ENCODE measurements around the gene OGDH.

The OGDH gene

GRCh38 chr7:44743750-44744149 is 137.3 kb downstream of the OGDH start:
- DNase-seq = no peak

DNA sequence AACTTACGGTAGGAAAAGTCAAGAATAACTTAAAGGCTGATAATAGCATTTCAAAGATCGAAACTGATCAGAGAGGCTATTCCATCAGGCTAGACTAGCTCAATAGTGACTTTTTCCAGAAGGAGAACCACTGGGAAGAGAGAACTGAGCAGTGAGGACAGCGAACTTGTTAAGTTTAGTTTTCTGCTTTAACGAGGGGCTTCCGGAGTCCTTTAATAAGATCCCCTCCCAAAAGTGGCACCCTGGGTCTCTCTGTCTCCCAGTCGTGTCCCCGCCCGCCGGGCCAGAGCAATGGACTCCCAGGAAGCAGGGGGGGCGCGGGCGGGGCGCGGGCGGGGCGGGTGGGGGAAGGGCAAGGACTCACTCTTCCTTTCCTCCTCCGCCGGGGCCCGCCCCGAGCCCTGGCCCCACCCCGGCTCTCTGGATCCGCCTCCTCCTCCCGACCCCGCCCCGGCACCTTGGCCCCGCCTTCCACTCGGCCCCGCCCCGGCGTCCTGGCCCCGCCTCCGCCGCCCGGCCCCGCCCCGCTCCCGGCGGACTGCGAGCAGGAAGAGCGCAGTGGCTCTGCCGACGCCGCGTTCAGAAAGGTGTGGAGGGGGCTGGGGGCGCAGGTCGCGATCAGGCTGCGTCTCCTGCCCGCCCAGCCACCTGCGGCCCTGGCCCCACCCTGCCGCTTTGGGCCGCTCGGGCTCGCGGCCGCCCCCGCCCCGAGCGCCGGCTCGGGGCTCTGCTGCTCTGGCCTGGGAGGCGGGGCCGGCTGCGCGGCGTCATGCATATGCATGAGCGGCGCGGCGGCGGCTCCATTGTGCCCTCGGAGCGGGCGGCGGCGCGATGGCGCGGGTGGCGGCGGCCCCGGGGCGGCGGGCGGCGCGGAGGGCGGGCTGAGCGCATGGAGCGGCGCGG is 141.9 kb downstream of the OGDH start, which contains the start of gene ZMIZ2:
Gene ZMIZ2 (plus strand): TSS at position 803 of the 903 bp plus-strand sequence. CDS start 7,403 bp downstream, outside the sequence.
- peak; percentile 82 to 97 (median 95) for DNase-seq

DNA sequence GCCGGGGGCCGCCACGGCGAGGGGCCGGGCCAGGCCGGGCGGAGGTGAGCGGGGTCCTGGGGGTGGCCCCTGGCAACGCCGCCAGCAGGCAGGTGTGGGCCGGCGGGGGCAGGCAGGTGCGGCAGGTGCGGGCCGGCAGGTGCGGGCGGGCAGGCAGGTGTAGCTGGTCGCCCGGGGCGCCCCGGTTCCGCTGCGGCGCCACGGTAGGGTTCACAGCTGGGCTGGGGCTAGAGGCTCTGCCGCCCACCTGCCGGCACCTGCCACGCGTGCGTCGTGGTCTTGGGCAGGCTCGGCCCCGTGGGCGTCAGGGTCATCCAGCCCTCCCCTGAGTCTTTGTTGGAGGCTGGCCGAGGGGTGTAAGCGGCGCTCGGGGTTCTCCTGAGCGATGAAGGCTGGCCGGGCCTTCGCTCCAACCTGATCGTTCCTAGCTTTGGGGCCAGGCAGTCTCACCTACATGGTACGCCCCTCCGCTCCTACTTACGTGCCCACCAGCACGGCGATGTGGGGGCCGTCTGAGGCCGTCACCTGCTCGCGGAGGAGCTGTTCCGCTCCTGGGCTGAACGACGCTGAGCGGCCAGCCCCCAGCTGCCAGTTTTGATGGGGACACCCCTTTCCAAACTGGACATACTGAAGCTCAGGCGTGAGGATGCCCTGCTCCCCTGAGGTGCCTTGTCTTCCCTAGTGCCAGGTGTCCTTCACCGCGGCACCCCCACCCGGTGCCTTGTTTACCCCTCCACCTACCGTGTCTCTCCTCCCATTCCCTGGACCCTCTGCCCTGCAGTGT is 142.7 kb downstream of the OGDH start:
- DNase-seq = peak; percentile 58 to 94 (median 91)

- no peak for DNase-seq
Observed at GRCh38 chr7:44749992-44750391, 143.6 kb downstream of the OGDH start.

DNA sequence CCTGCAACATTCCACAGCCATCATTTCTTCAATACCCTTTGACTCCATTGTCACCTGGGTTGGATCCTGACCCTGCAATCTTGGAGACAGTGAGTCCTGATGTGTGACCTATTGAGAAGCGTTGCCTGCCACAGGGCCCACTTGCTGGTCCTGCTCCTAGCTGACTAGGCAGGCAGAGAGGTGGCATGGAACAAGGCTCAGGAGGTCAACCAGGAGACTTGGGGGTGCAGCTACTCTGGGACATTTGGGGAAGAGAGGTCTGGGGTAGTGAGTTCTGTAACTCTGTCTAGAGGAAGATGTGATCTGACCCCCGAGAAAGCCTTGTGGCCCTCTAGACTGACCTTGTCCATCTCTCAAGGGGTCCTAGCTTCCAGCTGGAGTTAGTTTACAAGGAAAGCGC is 144.0 kb downstream of the OGDH start:
- DNase-seq = no peak

GRCh38 chr7:44750921-44751571 is 144.6 kb downstream of the OGDH start:
- no peak for DNase-seq

GRCh38 chr7:44752822-44753221 is 146.4 kb downstream of the OGDH start:
- no peak for DNase-seq

GRCh38 chr7:44754802-44755697 is 148.6 kb downstream of the OGDH start:
- DNase-seq = no peak

DNA sequence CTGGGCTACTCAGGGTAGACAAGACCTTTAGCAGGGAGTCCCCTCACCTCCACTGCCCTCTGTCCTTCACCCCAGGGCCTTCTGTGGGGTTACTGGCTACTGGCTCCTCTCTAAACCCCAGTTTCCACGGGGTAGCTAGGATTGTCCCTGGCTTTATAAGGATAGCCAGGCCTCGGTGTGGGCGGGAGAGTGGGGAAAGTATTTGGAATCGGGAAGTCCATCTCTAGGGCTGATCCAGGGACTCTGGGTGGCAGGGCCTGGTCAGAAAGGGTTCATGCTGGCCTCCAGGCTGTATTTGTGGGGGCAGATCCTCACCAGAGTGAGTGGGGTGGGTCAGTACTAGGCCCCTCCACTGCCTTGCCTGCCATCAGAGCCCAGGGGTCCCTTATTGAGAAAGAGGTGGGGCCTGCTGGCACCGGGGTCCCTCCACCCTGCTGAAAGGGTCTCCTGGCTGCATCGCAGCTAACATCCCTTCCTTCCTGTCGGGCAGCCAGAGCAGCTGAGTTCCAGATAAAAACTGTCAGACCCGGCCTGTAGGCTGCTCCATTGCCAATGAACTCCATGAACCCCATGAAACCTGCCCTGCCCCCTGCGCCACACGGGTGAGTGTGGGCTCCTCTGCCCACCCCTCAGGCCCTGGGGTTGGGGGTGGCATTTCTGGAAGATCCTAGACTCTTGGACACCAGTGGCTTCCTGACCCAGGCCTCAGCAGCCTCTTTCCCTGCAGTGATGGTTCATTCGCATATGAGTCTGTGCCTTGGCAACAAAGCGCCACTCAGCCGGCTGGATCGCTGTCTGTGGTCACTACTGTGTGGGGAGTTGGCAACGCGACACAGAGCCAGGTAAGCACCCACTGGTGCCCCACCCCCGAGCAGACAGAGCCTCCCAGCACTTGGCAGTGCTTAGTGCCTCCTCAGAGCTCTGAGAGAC is 149.5 kb downstream of the OGDH start:
- no peak for DNase-seq

DNA sequence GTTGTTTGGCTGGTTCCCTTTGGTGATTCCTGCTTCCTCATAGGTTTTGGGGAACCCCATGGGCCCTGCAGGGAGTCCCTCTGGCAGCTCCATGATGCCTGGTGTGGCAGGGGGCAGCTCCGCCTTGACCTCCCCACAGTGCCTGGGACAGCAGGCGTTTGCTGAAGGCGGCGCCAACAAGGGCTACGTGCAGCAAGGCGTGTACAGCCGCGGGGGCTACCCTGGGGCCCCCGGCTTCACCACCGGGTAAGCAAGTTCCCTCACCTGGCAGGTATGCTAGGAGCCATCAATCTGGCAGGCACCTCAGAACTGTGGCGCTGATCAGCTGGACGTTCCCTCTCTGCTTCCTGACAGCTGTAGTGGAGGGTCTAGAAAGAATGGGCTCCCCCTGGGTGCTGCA is 150.5 kb downstream of the OGDH start:
- no peak for DNase-seq

GRCh38 chr7:44757311-44757710 is 150.9 kb downstream of the OGDH start:
- no peak for DNase-seq

- DNase-seq = no peak
Observed at GRCh38 chr7:44757739-44758138, 151.3 kb downstream of the OGDH start.

Measured in NCI-H1417 (cell line).